ENCODE results near the gene ESYT3.

- TF ChIP-seq ZNF274 (IDR thresholded peaks at IDR 0.05; ENCODE audit: low read depth, low read length) (no peak), SUZ12 (IDR thresholded peaks at IDR 0.05; ENCODE audit: extremely low read depth, insufficient read depth, insufficient read length) (no peak), YY1 (IDR thresholded peaks at IDR 0.05; ENCODE audit: insufficient read depth, insufficient read length) (no peak)
Observed at GRCh38 chr3:138468451-138468850, 34.0 kb downstream of the ESYT3 start.

Measured in NT2/D1 (cell line).